BE2C (cell line): ENCODE data around the gene GPD1.
"Not testable (repeated sequence)": the region's sequence is repeated elsewhere in the genome, so short reads cannot be mapped to it uniquely, and the experiment has no call there.

Source experiments
- DNase-seq: peaks from one replicate; pipeline ENCODE4 v3.0.0-alpha.2; 2020
- H3K27me3 ChIP-seq: fragments of 250-450 bp; sonication (Bioruptor Pico); 2 replicates; pipeline ENCODE4 v1.5.1; 2020; ENCODE audit warnings: mild to moderate bottlenecking
- H3K36me3 ChIP-seq: fragments of 250-450 bp; sonication (Bioruptor Pico); 2 replicates; pipeline ENCODE4 v1.5.1; 2020; ENCODE audit warnings: mild to moderate bottlenecking
- H3K4me1 ChIP-seq: fragments of 250-450 bp; sonication (Bioruptor Pico); 2 replicates; pipeline ENCODE4 v1.5.1; 2020
- H3K4me3 ChIP-seq: 2 replicates; pipeline ENCODE4 v1.5.1; 2011; ENCODE audit warnings: low read depth, low read length
- H3K9me3 ChIP-seq: fragments of 250-450 bp; sonication (Bioruptor Pico); 2 replicates; pipeline ENCODE4 v1.5.1; 2020
- CTCF ChIP-seq: IDR thresholded peaks from 2 replicates; pipeline ENCODE4 v1.5.1; 2012; ENCODE audit warnings: mild to moderate bottlenecking, low read depth, low read length

The GPD1 gene

GRCh38 chr12:50149311-50149710 lies 45.5 kb downstream of the GPD1 start:
- H3K4me3 ChIP-seq, result no peak overlapping the region
- peaks cover 5% of the 10 kb centered on the region for H3K4me1 ChIP-seq
- no peaks in the 10 kb centered on the region for H3K9me3 ChIP-seq
- no peaks in the 10 kb centered on the region for H3K27me3 ChIP-seq
- no peak for TF ChIP-seq CTCF
- no peak for DNase-seq
- H3K36me3 ChIP-seq, result no peaks in the 10 kb centered on the region

- no peak for DNase-seq
- no peaks in the 10 kb centered on the region for H3K4me1 ChIP-seq
- no peak for TF ChIP-seq CTCF
- no peaks in the 10 kb centered on the region for H3K27me3 ChIP-seq
- no peaks in the 10 kb centered on the region for H3K9me3 ChIP-seq
- no peak overlapping the region for H3K4me3 ChIP-seq
- H3K36me3 ChIP-seq, result no peaks in the 10 kb centered on the region
These were observed 47.4 kb downstream of the GPD1 start for GRCh38 chr12:50151047-50151687.

GRCh38 chr12:50154947-50155346 lies 51.1 kb downstream of the GPD1 start:
- not testable (repeated sequence) for H3K4me3 ChIP-seq, H3K9me3 ChIP-seq, H3K4me1 ChIP-seq, DNase-seq, H3K27me3 ChIP-seq, H3K36me3 ChIP-seq

GRCh38 chr12:50156641-50157040 lies 52.8 kb downstream of the GPD1 start:
- H3K36me3 ChIP-seq, result no peaks in the 10 kb centered on the region
- no peak for DNase-seq
- H3K9me3 ChIP-seq, result no peaks in the 10 kb centered on the region
- no peaks in the 10 kb centered on the region for H3K4me1 ChIP-seq
- TF ChIP-seq CTCF, result no peak
- H3K27me3 ChIP-seq, result no peaks in the 10 kb centered on the region
- no peak overlapping the region for H3K4me3 ChIP-seq

GRCh38 chr12:50157259-50157658 lies 53.5 kb downstream of the GPD1 start:
- TF ChIP-seq CTCF, result no peak
- H3K36me3 ChIP-seq, result no peaks in the 10 kb centered on the region
- H3K27me3 ChIP-seq, result no peaks in the 10 kb centered on the region
- no peaks in the 10 kb centered on the region for H3K9me3 ChIP-seq
- H3K4me1 ChIP-seq, result no peaks in the 10 kb centered on the region
- H3K4me3 ChIP-seq, result no peak overlapping the region
- DNase-seq, result no peak

GRCh38 chr12:50160643-50161042 lies 56.8 kb downstream of the GPD1 start:
- H3K9me3 ChIP-seq, result no peaks in the 10 kb centered on the region
- no peak for TF ChIP-seq CTCF
- H3K4me1 ChIP-seq, result no peaks in the 10 kb centered on the region
- no peak for DNase-seq
- no peaks in the 10 kb centered on the region for H3K36me3 ChIP-seq
- H3K27me3 ChIP-seq, result no peaks in the 10 kb centered on the region
- no peak overlapping the region for H3K4me3 ChIP-seq
